HG02884 (cell line): ENCODE results near the gene PPP1R1A.

Experiments
- ATAC-seq: cut with Tn5 transposase; IDR thresholded peaks from one replicate; pipeline ENCODE4 v1.9.1; 2021; ENCODE audit warnings: mild to moderate bottlenecking, moderate library complexity; ENCODE audit not compliant: unreplicated experiment

The PPP1R1A gene

GRCh38 chr12:54588110-54588889 lies at the start of gene PPP1R1A:
Gene PPP1R1A (minus strand): TSS chr12:54588659. CDS start chr12:54588488, 171 bp downstream.
- ATAC-seq = no peak

- ATAC-seq = no peak
These were observed 46.3 kb upstream of the PPP1R1A start, which contains the start of gene LACRT for GRCh38 chr12:54634795-54635194. Gene LACRT (minus strand): TSS chr12:54634895. CDS start chr12:54634841, 54 bp downstream.

- ATAC-seq = no peak
These were observed 43.7 kb upstream of the PPP1R1A start for GRCh38 chr12:54631988-54632728.

- no peak for ATAC-seq
These were observed 43.1 kb upstream of the PPP1R1A start for GRCh38 chr12:54631551-54631950.

GRCh38 chr12:54629925-54630324 lies 41.5 kb upstream of the PPP1R1A start:
- no peak for ATAC-seq

GRCh38 chr12:54628186-54628846 lies 39.9 kb upstream of the PPP1R1A start:
- no peak for ATAC-seq

GRCh38 chr12:54627304-54627703 lies 38.8 kb upstream of the PPP1R1A start:
- no peak for ATAC-seq

GRCh38 chr12:54625598-54625997 lies 37.1 kb upstream of the PPP1R1A start:
- ATAC-seq = no peak

- no peak for ATAC-seq
These were observed 36.1 kb upstream of the PPP1R1A start for GRCh38 chr12:54624315-54625279.

GRCh38 chr12:54622463-54623183 lies 34.2 kb upstream of the PPP1R1A start:
- no peak for ATAC-seq

- no peak for ATAC-seq
These were observed 28.6 kb upstream of the PPP1R1A start for GRCh38 chr12:54616933-54617680.

GRCh38 chr12:54612225-54612750 lies 23.8 kb upstream of the PPP1R1A start:
- ATAC-seq = no peak

GRCh38 chr12:54611715-54612149 lies 23.3 kb upstream of the PPP1R1A start:
- ATAC-seq = no peak

- no peak for ATAC-seq
These were observed 20.3 kb upstream of the PPP1R1A start for GRCh38 chr12:54608769-54609168.

- ATAC-seq = no peak
These were observed 19.7 kb upstream of the PPP1R1A start for GRCh38 chr12:54608156-54608555.

- no peak for ATAC-seq
These were observed 18.1 kb upstream of the PPP1R1A start for GRCh38 chr12:54606556-54606955.

- no peak for ATAC-seq
These were observed 16.9 kb upstream of the PPP1R1A start for GRCh38 chr12:54605138-54605970.

- ATAC-seq = no peak
These were observed 16.0 kb upstream of the PPP1R1A start for GRCh38 chr12:54604436-54604835.
